ENCODE results near the gene CAMSAP3. TPM values are rescaled to one million over a fixed set of nuclear protein-coding genes. Genes with fewer than 3 reads are reported as not detected.

The CAMSAP3 gene
- total RNA-seq, 1 experiment from 2014 or later: 28.4 TPM

GRCh38 chr19:7647156-7647555 lies 51.5 kb downstream of the CAMSAP3 start:
- Mint-ChIP-seq H3K36me3 (ENCODE audit: insufficient read depth in 1 of 3, low read depth in 3 of 3) (peaks cover 2 to 16% (median 7%) of the 10 kb centered on the region in 3 experiments; a peak in 4 of 7 replicates), H3K27ac (no peak overlapping the region), H3K27me3 (ENCODE audit: low read depth) (peaks cover 26% of the 10 kb centered on the region), H3K4me1 (peaks cover under 1 to 8% of the 10 kb centered on the region in 2 experiments), H3K4me3 (no peak overlapping the region), H3K9me3 (no peaks in the 10 kb centered on the region; a peak in 1 of 5 replicates)
- Histone ChIP-seq H3K79me1 (ENCODE audit: insufficient read depth, low read depth, low read length, poor library complexity, severe bottlenecking) (no peaks in the 10 kb centered on the region), H3K23ac (ENCODE audit: insufficient read length, low read depth, low read length) (no peak overlapping the region), H3K27me3 (ENCODE audit: insufficient read depth, low read length) (no peaks in the 10 kb centered on the region), H2AK5ac (ENCODE audit: insufficient read length, low read length) (no peak overlapping the region), H3K4me2 (ENCODE audit: insufficient read depth, insufficient read length, low read length) (no peak overlapping the region), H3K18ac (ENCODE audit: insufficient read length, low read depth, low read length) (no peak overlapping the region), H3T11ph (ENCODE audit: low read length) (no peak overlapping the region), H3K9ac (ENCODE audit: extremely low read depth, insufficient read length, low read length) (no peak overlapping the region), H3K4me1 (ENCODE audit: insufficient read depth, low read length) (no peaks in the 10 kb centered on the region), H3K56ac (ENCODE audit: insufficient read length, low read depth, low read length) (no peak overlapping the region), H2BK12ac (ENCODE audit: insufficient read length, low read depth, low read length) (no peak overlapping the region), H3K23me2 (ENCODE audit: insufficient read length, low read depth, low read length, poor library complexity, severe bottlenecking) (no peaks in the 10 kb centered on the region), H2BK15ac (ENCODE audit: low read depth, low read length) (no peak overlapping the region), H3K4ac (ENCODE audit: low read depth, low read length) (no peak overlapping the region), H2AFZ (ENCODE audit: low read length) (no peak overlapping the region), H4K5ac (ENCODE audit: insufficient read length, low read depth, low read length) (no peak overlapping the region), H4K8ac (replicated peaks; ENCODE audit: insufficient read length, low read depth, low read length) (no peak overlapping the region), H3K79me2 (ENCODE audit: insufficient read depth, low read length) (no peaks in the 10 kb centered on the region), H2BK20ac (ENCODE audit: low read depth, low read length, poor library complexity, severe bottlenecking) (no peak overlapping the region), H4K20me1 (ENCODE audit: control insufficient read depth, insufficient read depth, insufficient read length) (no peaks in the 10 kb centered on the region), H3K27ac (ENCODE audit: insufficient read length, low read depth, low read length) (no peak overlapping the region), H2BK5ac (ENCODE audit: insufficient read length, low read length) (no peak overlapping the region), H3K9me3 (ENCODE audit: control insufficient read depth, low read depth, low read length) (no peaks in the 10 kb centered on the region), H2BK120ac (ENCODE audit: low read depth, low read length, poor library complexity, severe bottlenecking) (no peak overlapping the region), H3K14ac (ENCODE audit: insufficient read depth, low read length) (no peak overlapping the region), H4K91ac (ENCODE audit: insufficient read length, low read depth, low read length) (no peak overlapping the region)
- no peak for DNase-seq
- no peak for TF ChIP-seq CTCF (conservative IDR thresholded peaks at IDR 0.05)
- WGBS (ENCODE audit: extremely low coverage, insufficient read length, low lambda C conversion rate): no CpG with 5 or more reads among the region's 26 CpGs

Data from H9 (cell line).